ENCODE results near the gene CRISPLD2. TPM values are rescaled to one million over a fixed set of nuclear protein-coding genes. Genes with fewer than 3 reads are reported as not detected.

The CRISPLD2 gene
- total and polyA plus RNA-seq, 2 donors from 2014 or later = 4.8 to 108 TPM

GRCh38 chr16:84859681-84860080 lies 39.9 kb downstream of the CRISPLD2 start:
- intact Hi-C loops (cut with DNase I) = no loop called here
- Histone ChIP-seq H3K9ac (ENCODE audit: low read length in 3 of 3) (no peak overlapping the region), H3K4me1 (ENCODE audit: control insufficient read depth in 2 of 3, insufficient read depth in 2 of 3, low read depth in 1 of 3, low read length in 3 of 3) (no peaks in the 10 kb centered on the region), H3K27ac (ENCODE audit: low read depth in 2 of 2, low read length in 2 of 2) (no peak overlapping the region), H3K27me3 (ENCODE audit: control insufficient read depth, insufficient read depth, low read length) (no peaks in the 10 kb centered on the region), H3K9me3 (ENCODE audit: control insufficient read depth in 2 of 3, insufficient read depth in 1 of 3, low read length in 3 of 3) (peaks cover 0 to 19% (median 2%) of the 10 kb centered on the region in 3 donors), H3K36me3 (ENCODE audit: control insufficient read depth in 2 of 3, insufficient read depth in 3 of 3, low read length in 3 of 3) (peaks cover 0 to 4% (median 0%) of the 10 kb centered on the region in 3 donors), H3K4me3 (ENCODE audit: low read length in 3 of 3) (no peak overlapping the region)
- TF ChIP-seq CTCF (IDR thresholded peaks at IDR 0.05; ENCODE audit: borderline replicate concordance, extremely low read depth, insufficient read depth) = no peak
- no peak for FAIRE-seq
- DNase-seq = no peak

- H3K27me3 ChIP-seq (ENCODE audit: control insufficient read depth, insufficient read depth, low read length) = no peaks in the 10 kb centered on the region
- intact Hi-C loops (cut with DNase I) = no loop called here
- no peak overlapping the region for H3K27ac ChIP-seq (ENCODE audit: low read depth in 2 of 2, low read length in 2 of 2)
- H3K4me3 ChIP-seq (ENCODE audit: low read length in 3 of 3) = no peak overlapping the region
- TF ChIP-seq CTCF (IDR thresholded peaks at IDR 0.05; ENCODE audit: borderline replicate concordance, extremely low read depth, insufficient read depth) = no peak
- FAIRE-seq (no peak), DNase-seq (no peak)
- peaks cover 0 to 19% (median 2%) of the 10 kb centered on the region in 3 donors for H3K9me3 ChIP-seq (ENCODE audit: control insufficient read depth in 2 of 3, insufficient read depth in 1 of 3, low read length in 3 of 3)
- H3K9ac ChIP-seq (ENCODE audit: low read length in 3 of 3) = no peak overlapping the region
- H3K4me1 ChIP-seq (ENCODE audit: control insufficient read depth in 2 of 3, insufficient read depth in 2 of 3, low read depth in 1 of 3, low read length in 3 of 3) = no peaks in the 10 kb centered on the region
- H3K36me3 ChIP-seq (ENCODE audit: control insufficient read depth in 2 of 3, insufficient read depth in 3 of 3, low read length in 3 of 3) = peaks cover 0 to 4% (median 0%) of the 10 kb centered on the region in 3 donors
Measured at GRCh38 chr16:84860383-84860782, 40.6 kb downstream of the CRISPLD2 start.

- Histone ChIP-seq H3K27me3 (ENCODE audit: control insufficient read depth, insufficient read depth, low read length) (no peaks in the 10 kb centered on the region), H3K9ac (ENCODE audit: low read length in 3 of 3) (no peak overlapping the region), H3K4me1 (ENCODE audit: control insufficient read depth in 2 of 3, insufficient read depth in 2 of 3, low read depth in 1 of 3, low read length in 3 of 3) (no peaks in the 10 kb centered on the region), H3K36me3 (ENCODE audit: control insufficient read depth in 2 of 3, insufficient read depth in 3 of 3, low read length in 3 of 3) (peaks cover 0 to 4% (median 0%) of the 10 kb centered on the region in 3 donors), H3K9me3 (ENCODE audit: control insufficient read depth in 2 of 3, insufficient read depth in 1 of 3, low read length in 3 of 3) (peaks cover 0 to 19% (median 2%) of the 10 kb centered on the region in 3 donors), H3K27ac (ENCODE audit: low read depth in 2 of 2, low read length in 2 of 2) (no peak overlapping the region), H3K4me3 (ENCODE audit: low read length in 3 of 3) (no peak overlapping the region)
- FAIRE-seq (no peak), DNase-seq (no peak)
- intact Hi-C loops (cut with DNase I) = no loop called here
- TF ChIP-seq CTCF (IDR thresholded peaks at IDR 0.05; ENCODE audit: borderline replicate concordance, extremely low read depth, insufficient read depth) = no peak
Measured at GRCh38 chr16:84861671-84862070, 41.9 kb downstream of the CRISPLD2 start.

Measured in kidney (tissue), 14 donors.